GM13976 (cell line): ENCODE results near the gene THBS3.
A peak's percentile ranks its signal among the peaks of the same experiment; 100 is the strongest.

Experiments
- DNase-seq: peaks from one replicate; pipeline ENCODE4 v3.0.0; 2012; ENCODE audit warnings: low spot score
- in situ Hi-C: fragments of 300-500 bp; cut with MboI; formaldehyde crosslinking; loops from one replicate; pipeline ENCODE4 v1.12.0; 2022; ENCODE audit warnings: low sequenced_read_pairs, mixed read lengths, inconsistent platforms; ENCODE audit not compliant: unreplicated experiment
- TF ChIP-seq, protein P1 (sequence below): IDR thresholded peaks from 2 replicates; pipeline ENCODE4 v1.5.1; 2012; ENCODE audit warnings: borderline replicate concordance, mild to moderate bottlenecking; ENCODE audit not compliant: insufficient read depth; ENCODE audit errors: extremely low read depth, missing control alignments, control extremely low read depth

THBS3 gene

DNA sequence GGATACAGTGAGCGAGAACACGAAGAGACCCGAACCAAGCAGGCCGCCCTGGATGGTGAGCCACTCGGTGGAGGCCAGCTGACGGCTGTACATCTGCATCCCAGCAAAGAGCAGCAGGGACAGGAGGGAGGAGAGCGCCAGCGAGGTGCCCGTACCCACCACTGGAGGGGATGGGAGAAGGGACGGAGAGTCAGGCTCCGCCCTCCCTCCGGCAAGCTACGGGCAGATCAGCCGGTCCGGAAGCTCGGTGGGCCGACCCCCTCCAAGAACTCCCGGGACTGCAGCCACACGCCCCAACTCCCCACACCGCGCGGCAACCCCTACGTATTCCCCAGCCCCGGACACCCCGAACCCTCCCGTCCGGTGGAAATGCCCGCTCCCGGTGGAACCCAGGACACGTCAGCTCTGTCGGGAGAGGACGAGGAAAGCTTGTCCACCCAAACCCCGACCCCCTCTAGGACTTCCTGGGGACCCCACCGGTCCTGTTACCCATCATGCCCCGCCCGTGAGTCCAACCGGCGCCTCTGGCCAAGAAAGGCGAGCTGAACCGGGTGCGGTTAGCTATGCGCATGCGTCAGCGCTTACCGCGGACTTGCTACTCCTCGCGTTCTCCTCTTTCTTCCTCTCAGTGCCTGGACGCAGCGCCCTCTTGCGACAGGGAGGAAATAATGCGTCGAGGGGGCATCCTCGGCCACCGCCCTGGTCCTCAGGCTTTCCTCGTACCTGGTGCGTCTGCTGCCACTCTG lies 34.8 kb downstream of the THBS3 start, which contains the start of gene KRTCAP2:
TSS of gene KRTCAP2 (minus strand) at position 573 of the 746 bp plus-strand sequence. CDS start at position 493, 80 bp downstream.
- in situ Hi-C loops = no loop called here
- peak; percentile 98 for DNase-seq
- TF ChIP-seq, protein P1, sequence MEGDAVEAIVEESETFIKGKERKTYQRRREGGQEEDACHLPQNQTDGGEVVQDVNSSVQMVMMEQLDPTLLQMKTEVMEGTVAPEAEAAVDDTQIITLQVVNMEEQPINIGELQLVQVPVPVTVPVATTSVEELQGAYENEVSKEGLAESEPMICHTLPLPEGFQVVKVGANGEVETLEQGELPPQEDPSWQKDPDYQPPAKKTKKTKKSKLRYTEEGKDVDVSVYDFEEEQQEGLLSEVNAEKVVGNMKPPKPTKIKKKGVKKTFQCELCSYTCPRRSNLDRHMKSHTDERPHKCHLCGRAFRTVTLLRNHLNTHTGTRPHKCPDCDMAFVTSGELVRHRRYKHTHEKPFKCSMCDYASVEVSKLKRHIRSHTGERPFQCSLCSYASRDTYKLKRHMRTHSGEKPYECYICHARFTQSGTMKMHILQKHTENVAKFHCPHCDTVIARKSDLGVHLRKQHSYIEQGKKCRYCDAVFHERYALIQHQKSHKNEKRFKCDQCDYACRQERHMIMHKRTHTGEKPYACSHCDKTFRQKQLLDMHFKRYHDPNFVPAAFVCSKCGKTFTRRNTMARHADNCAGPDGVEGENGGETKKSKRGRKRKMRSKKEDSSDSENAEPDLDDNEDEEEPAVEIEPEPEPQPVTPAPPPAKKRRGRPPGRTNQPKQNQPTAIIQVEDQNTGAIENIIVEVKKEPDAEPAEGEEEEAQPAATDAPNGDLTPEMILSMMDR = peak; percentile 97

DNA sequence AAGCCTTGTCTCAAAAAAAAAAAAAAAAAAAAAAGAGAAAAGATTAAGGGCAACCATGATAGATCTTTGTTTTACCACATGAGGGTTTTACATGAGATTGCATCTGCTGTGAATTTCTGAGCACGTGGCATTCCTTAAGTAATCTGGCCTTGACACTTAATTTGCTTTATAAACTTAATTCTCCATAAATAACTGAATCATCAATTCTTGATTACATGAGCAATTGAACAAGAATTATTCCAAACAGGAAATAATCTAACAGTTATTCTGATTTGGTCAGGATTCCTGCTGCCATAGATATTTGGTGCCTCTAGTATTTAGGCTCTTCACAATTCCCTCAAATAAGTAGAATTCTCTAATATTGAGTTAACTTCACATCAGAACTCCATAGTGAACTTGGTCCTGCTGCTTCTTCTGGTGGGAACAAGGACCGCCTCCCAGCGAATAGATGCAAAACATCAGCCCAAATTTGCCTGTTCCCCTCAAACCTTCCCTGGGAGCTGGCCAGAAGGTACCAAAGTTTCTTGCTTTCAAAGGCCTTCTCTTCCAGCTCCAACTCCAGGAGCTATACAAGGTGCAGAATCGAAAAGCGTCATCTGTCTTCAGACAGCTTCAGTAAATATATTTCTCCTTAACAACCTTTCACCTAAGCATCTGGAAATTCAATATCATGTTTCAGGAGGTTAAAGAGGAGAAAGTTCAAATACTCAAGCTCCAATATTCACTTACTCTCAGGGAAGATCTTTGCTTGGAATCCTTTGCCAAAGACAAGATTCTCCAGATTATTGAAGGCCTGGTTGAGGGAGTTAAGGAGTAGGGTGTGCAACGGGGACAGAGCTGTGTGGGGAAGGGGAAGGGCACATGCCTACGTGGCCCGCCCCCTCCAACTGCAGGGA lies 35.6 kb downstream of the THBS3 start:
- in situ Hi-C loops = no loop called here
- TF ChIP-seq, protein P1 = no peak
- DNase-seq = no peak

DNA sequence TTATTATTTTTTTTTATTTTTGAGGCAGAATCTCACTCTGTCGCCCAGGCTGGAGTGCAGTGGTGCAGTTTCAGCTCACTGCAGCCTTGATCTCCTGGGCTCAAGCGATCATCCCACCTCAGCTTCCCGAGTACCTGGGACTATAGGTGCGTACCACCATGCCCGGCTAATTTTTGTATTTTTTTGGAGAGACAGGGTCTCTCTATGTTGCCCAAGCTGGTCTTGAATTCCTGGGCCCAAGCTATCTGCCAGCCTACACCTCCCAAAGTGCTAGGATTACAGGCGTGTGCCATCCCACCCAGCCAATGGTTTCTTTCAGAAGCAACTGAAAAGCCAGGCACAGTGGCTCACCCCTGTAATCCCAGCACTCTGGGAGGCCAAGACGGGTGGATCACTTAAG lies 36.9 kb downstream of the THBS3 start:
- DNase-seq = no peak
- TF ChIP-seq, protein P1 = no peak
- in situ Hi-C loops = no loop called here

DNA sequence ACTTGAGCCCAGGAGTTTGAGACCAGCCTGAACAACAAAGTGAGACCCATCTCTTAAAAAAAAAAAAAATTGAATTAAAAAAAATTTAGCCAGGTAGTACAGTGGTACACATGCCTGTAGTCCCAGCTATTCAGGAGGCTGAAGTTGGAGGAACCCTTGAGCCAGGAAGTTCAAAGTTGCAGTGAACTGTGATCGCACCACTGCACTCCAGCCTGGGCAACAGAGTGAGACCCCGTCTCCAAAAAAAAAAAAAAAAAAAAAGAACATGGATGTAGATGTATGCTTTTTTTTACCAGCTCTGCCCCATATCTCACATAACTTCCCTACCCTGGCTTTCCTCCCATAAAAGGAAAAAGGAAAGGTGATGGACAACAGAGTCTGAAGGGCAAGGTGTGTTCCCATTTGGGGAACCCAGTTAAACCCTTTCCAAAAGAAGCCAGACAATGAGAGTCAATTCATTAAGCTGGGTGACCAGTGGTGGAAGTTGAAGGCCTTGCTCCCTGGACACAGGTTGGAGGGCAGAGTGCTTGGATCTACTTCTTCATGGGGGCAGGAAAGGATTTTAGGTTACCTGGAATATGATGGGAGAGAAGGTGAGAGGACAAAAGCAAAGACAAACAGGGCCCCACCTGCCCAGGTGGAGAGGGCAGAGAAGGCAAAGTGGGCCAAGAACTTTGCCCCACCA lies 37.5 kb downstream of the THBS3 start:
- TF ChIP-seq, protein P1 = no peak
- in situ Hi-C loops = no loop called here
- DNase-seq = no peak

DNA sequence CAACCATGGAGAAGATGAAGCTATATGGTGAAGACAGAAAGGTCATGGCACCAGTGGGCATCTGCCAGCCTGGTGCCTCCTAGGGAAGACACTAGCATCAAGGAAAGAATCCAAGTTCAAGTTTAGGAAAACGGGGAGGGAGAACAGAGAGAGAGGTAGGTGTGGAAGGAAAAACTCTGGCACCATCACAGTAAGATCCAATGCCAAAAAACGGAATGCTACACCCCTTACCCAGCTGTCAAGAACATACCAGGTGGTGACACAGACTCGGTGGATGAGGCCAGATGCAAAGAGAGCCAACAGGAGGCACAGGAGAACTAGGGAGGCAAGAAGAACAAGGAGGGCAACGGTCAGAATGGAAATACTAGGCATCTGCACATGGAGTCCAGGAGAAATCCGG lies 38.2 kb downstream of the THBS3 start:
- in situ Hi-C loops = loop anchor here (5.0 kb wide), 1 partner anchor 77 kb away; no protein-coding TSS in a partner anchor
- TF ChIP-seq, protein P1 = no peak
- no peak for DNase-seq
